ENCODE results near the gene HSBP1L1. TPM values are rescaled to one million over a fixed set of nuclear protein-coding genes. Genes with fewer than 3 reads are reported as not detected.

HSBP1L1 gene
- total RNA-seq, 1 experiment from 2014 or later = 41.4 TPM

DNA sequence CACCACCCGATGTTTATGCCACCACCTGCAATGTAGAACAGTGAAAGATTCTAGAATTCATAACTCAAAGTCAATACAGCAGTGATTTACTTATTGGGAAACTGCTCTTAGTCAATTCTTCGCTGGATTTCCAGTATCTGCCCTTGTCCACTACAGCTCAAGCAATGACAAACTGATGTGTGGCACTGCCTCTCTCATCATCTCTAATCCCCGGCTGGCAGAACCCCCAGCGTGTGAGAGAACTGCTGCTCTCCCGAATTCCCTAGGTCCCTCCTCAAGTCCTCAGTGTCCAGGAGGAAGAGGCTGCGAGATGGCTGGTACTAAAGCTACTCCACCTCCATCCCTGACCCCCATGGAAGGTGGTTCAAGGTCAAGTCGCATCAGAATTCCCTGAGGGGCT is 22.3 kb downstream of the HSBP1L1 start:
- peaks cover 66% of the 10 kb centered on the region for H3K79me2 ChIP-seq (ENCODE audit: insufficient read depth, low read length)
- no TSS peak for BruUV-seq (replicated peaks)
- DNase-seq (ENCODE audit: low read depth, low spot score) (no peak), ATAC-seq (no peak)
- H3K4me1 ChIP-seq (ENCODE audit: control insufficient read depth in 1 of 2, insufficient read depth in 2 of 2, low read length in 2 of 2) = peaks cover 8 to 37% of the 10 kb centered on the region in 2 experiments
- no peak overlapping the region; the same call in 1 of the 2 replicates for H3K27ac ChIP-seq (ENCODE audit: low read depth, low read length)
- no peak overlapping the region for H2AFZ ChIP-seq (ENCODE audit: low read depth, low read length, poor library complexity, severe bottlenecking)
- peak overlapping the region; percentile 97 for H3K9ac ChIP-seq (ENCODE audit: low read length)
- H3K9me2 ChIP-seq (ENCODE audit: insufficient read depth) = no peaks in the 10 kb centered on the region
- no peaks in the 10 kb centered on the region for H3K27me3 ChIP-seq (ENCODE audit: insufficient read depth, low read length)
- ChIA-PET CTCF (no interaction called here), RAD21 (ENCODE audit: low non-redundant PET in 1 of 2, low total read pairs in 2 of 2, uncharacterized antibody in 2 of 2, unreplicated experiment in 2 of 2) (no interaction called here), POLR2A (interaction anchor here (1.1 to 3.4 kb wide), 2 partner anchors 11 to 47 kb away, joined by 3 to 16 read pairs; partner anchors contain the start of gene RBFA)
- H3K36me3 ChIP-seq (ENCODE audit: control insufficient read depth in 1 of 2, insufficient read depth in 2 of 2, low read length in 2 of 2) = peaks cover 12 to 22% of the 10 kb centered on the region in 2 experiments; a peak in 3 of 4 replicates
- H3K4me2 ChIP-seq (ENCODE audit: low read length) = peak overlapping the region; percentile 78
- TF ChIP-seq, protein P1, sequence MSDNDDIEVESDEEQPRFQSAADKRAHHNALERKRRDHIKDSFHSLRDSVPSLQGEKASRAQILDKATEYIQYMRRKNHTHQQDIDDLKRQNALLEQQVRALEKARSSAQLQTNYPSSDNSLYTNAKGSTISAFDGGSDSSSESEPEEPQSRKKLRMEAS (IDR thresholded peaks at IDR 0.05) = no peak
- TF ChIP-seq JUND (IDR thresholded peaks at IDR 0.05) (no peak), SP1 (IDR thresholded peaks at IDR 0.05; ENCODE audit: low read depth) (no peak), YY1 (IDR thresholded peaks at IDR 0.05; ENCODE audit: extremely low read depth, insufficient replicate concordance, low read depth, low read length) (no peak), ZFX (IDR thresholded peaks at IDR 0.05) (no peak), EGR1 (IDR thresholded peaks at IDR 0.05; ENCODE audit: low read depth) (no peak), ZNF274 (IDR thresholded peaks at IDR 0.05; ENCODE audit: low read depth, low read length) (no peak), RAD21 (IDR thresholded peaks at IDR 0.05; ENCODE audit: low read depth) (no peak), TCF7L2 (IDR thresholded peaks at IDR 0.05; ENCODE audit: borderline replicate concordance, extremely low read depth, insufficient read depth, insufficient read length) (no peak), POLR2AphosphoS5 (IDR thresholded peaks at IDR 0.05; ENCODE audit: low read depth, low read length) (no peak), SRF (IDR thresholded peaks at IDR 0.05; ENCODE audit: low read depth) (no peak), POLR2A (IDR thresholded peaks at IDR 0.05; ENCODE audit: borderline replicate concordance, extremely low read depth, insufficient read depth, insufficient read length) (no peak), CEBPB (IDR thresholded peaks at IDR 0.05; ENCODE audit: low read depth) (no peak), ELF1 (IDR thresholded peaks at IDR 0.05; ENCODE audit: borderline replicate concordance, low read depth) (no peak), FOSL1 (IDR thresholded peaks at IDR 0.05; ENCODE audit: low read depth) (no peak)
- TF ChIP-seq, protein P2, sequence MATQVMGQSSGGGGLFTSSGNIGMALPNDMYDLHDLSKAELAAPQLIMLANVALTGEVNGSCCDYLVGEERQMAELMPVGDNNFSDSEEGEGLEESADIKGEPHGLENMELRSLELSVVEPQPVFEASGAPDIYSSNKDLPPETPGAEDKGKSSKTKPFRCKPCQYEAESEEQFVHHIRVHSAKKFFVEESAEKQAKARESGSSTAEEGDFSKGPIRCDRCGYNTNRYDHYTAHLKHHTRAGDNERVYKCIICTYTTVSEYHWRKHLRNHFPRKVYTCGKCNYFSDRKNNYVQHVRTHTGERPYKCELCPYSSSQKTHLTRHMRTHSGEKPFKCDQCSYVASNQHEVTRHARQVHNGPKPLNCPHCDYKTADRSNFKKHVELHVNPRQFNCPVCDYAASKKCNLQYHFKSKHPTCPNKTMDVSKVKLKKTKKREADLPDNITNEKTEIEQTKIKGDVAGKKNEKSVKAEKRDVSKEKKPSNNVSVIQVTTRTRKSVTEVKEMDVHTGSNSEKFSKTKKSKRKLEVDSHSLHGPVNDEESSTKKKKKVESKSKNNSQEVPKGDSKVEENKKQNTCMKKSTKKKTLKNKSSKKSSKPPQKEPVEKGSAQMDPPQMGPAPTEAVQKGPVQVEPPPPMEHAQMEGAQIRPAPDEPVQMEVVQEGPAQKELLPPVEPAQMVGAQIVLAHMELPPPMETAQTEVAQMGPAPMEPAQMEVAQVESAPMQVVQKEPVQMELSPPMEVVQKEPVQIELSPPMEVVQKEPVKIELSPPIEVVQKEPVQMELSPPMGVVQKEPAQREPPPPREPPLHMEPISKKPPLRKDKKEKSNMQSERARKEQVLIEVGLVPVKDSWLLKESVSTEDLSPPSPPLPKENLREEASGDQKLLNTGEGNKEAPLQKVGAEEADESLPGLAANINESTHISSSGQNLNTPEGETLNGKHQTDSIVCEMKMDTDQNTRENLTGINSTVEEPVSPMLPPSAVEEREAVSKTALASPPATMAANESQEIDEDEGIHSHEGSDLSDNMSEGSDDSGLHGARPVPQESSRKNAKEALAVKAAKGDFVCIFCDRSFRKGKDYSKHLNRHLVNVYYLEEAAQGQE (IDR thresholded peaks at IDR 0.05; ENCODE audit: low read depth) = no peak
- TF ChIP-seq, protein P3, sequence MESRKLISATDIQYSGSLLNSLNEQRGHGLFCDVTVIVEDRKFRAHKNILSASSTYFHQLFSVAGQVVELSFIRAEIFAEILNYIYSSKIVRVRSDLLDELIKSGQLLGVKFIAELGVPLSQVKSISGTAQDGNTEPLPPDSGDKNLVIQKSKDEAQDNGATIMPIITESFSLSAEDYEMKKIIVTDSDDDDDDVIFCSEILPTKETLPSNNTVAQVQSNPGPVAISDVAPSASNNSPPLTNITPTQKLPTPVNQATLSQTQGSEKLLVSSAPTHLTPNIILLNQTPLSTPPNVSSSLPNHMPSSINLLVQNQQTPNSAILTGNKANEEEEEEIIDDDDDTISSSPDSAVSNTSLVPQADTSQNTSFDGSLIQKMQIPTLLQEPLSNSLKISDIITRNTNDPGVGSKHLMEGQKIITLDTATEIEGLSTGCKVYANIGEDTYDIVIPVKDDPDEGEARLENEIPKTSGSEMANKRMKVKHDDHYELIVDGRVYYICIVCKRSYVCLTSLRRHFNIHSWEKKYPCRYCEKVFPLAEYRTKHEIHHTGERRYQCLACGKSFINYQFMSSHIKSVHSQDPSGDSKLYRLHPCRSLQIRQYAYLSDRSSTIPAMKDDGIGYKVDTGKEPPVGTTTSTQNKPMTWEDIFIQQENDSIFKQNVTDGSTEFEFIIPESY (IDR thresholded peaks at IDR 0.05; ENCODE audit: extremely low read depth, insufficient replicate concordance, low read length) = no peak
- TF ChIP-seq, protein P4, sequence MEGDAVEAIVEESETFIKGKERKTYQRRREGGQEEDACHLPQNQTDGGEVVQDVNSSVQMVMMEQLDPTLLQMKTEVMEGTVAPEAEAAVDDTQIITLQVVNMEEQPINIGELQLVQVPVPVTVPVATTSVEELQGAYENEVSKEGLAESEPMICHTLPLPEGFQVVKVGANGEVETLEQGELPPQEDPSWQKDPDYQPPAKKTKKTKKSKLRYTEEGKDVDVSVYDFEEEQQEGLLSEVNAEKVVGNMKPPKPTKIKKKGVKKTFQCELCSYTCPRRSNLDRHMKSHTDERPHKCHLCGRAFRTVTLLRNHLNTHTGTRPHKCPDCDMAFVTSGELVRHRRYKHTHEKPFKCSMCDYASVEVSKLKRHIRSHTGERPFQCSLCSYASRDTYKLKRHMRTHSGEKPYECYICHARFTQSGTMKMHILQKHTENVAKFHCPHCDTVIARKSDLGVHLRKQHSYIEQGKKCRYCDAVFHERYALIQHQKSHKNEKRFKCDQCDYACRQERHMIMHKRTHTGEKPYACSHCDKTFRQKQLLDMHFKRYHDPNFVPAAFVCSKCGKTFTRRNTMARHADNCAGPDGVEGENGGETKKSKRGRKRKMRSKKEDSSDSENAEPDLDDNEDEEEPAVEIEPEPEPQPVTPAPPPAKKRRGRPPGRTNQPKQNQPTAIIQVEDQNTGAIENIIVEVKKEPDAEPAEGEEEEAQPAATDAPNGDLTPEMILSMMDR (IDR thresholded peaks at IDR 0.05 in 2 of 3, conservative IDR thresholded peaks at IDR 0.05 in 1 of 3; ENCODE audit: borderline replicate concordance in 1 of 3, insufficient read depth in 1 of 3, low read depth in 2 of 3, low read length in 2 of 3) = no peak
- intact Hi-C loops (cut with micrococcal nuclease) = loop anchor here (10.0 kb wide), 1 partner anchor 128 kb away; no protein-coding TSS in a partner anchor
- H3K9me3 ChIP-seq (ENCODE audit: control insufficient read depth in 1 of 2, insufficient read depth in 1 of 2, low read depth in 1 of 2, low read length in 2 of 2) = no peaks in the 10 kb centered on the region
- H3K4me3 ChIP-seq (replicated peaks in 1 of 2; ENCODE audit: low read depth in 1 of 2, low read length in 2 of 2) = peak overlapping the region; percentile 59 to 83
- H4K20me1 ChIP-seq (ENCODE audit: insufficient read depth) = peaks cover 46% of the 10 kb centered on the region; the same call in 1 of the 2 replicates
